Uterus (tissue), 2 donors: ENCODE measurements around the gene NFATC1.

Experiments used
- POLR2A ChIP-seq, 2 donors: fragments of 450-650 bp; IDR thresholded peaks; one replicate each; pipeline ENCODE4 v1.6.1; 2016; ENCODE audit warnings: antibody characterized with exemption in 2 of 2, mild to moderate bottlenecking in 1 of 2, moderate library complexity in 1 of 2
- TF ChIP-seq, protein P1 (sequence below), 4 experiments: fragments of 200-600 bp in 2 of 4; fragments of 450-650 bp in 2 of 4; sonication (generic) in 2 of 4; IDR thresholded peaks; one replicate each; pipeline ENCODE4 v1.5.1; 2016 to 2019; ENCODE audit warnings: antibody characterized with exemption in 4 of 4, mild to moderate bottlenecking in 2 of 4, moderate library complexity in 1 of 4

DNA sequence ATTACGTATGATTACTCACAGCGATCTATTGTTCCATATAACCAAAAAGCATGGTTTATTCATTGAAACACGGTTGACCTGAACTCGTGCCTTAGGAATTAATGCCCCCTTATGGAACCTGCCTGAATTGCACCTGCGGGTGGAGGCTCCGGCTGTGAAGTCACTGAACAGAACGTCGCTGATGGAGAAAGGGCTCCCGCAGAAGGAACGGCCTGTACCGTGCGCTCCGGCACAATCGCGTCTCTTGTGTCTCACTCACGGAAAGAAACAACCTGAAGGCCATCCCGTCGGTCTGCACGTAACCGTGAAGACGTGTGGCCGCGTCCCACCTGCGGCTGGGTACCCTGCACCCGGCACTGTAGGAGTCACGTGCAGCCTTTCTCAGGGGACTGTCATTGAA, 133.1 kb downstream of the NFATC1 start:
- TF ChIP-seq, protein P1, sequence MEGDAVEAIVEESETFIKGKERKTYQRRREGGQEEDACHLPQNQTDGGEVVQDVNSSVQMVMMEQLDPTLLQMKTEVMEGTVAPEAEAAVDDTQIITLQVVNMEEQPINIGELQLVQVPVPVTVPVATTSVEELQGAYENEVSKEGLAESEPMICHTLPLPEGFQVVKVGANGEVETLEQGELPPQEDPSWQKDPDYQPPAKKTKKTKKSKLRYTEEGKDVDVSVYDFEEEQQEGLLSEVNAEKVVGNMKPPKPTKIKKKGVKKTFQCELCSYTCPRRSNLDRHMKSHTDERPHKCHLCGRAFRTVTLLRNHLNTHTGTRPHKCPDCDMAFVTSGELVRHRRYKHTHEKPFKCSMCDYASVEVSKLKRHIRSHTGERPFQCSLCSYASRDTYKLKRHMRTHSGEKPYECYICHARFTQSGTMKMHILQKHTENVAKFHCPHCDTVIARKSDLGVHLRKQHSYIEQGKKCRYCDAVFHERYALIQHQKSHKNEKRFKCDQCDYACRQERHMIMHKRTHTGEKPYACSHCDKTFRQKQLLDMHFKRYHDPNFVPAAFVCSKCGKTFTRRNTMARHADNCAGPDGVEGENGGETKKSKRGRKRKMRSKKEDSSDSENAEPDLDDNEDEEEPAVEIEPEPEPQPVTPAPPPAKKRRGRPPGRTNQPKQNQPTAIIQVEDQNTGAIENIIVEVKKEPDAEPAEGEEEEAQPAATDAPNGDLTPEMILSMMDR (IDR thresholded peaks at IDR 0.05): peak; percentile 86 to 95 (median 92)
- no peak for TF ChIP-seq POLR2A (IDR thresholded peaks at IDR 0.05)
